Measurements from ENCODE around the gene FSCN2.

The FSCN2 gene

GRCh38 chr17:81489998-81490992 is 37.9 kb upstream of the FSCN2 start:
- DNase-seq, result no peak

GRCh38 chr17:81491181-81491581 is 37.0 kb upstream of the FSCN2 start:
- DNase-seq, result no peak

- DNase-seq, result no peak
These were observed 36.4 kb upstream of the FSCN2 start for GRCh38 chr17:81491761-81492160.

GRCh38 chr17:81492202-81492601 is 36.0 kb upstream of the FSCN2 start:
- no peak for DNase-seq

- no peak for DNase-seq
These were observed 35.5 kb upstream of the FSCN2 start for GRCh38 chr17:81492706-81493105.

GRCh38 chr17:81493198-81494038 is 34.8 kb upstream of the FSCN2 start:
- DNase-seq, result no peak

GRCh38 chr17:81494626-81495377 is 33.4 kb upstream of the FSCN2 start:
- no peak for DNase-seq

- no peak for DNase-seq
These were observed 29.1 kb upstream of the FSCN2 start for GRCh38 chr17:81498953-81499600.

- no peak for DNase-seq
These were observed 28.6 kb upstream of the FSCN2 start for GRCh38 chr17:81499601-81499970.

GRCh38 chr17:81500047-81500446 is 28.1 kb upstream of the FSCN2 start:
- no peak for DNase-seq

GRCh38 chr17:81502471-81503017 is 25.6 kb upstream of the FSCN2 start:
- DNase-seq, result no peak

- DNase-seq, result no peak
These were observed 24.6 kb upstream of the FSCN2 start for GRCh38 chr17:81503619-81504018.

- DNase-seq, result no peak
These were observed 19.5 kb upstream of the FSCN2 start for GRCh38 chr17:81508639-81509206.

- DNase-seq, result peak; percentile 16 to 48
These were observed 18.8 kb upstream of the FSCN2 start for GRCh38 chr17:81509207-81509971.

GRCh38 chr17:81509972-81510784 is 18.0 kb upstream of the FSCN2 start:
- no peak for DNase-seq

GRCh38 chr17:81510785-81511553 is 17.2 kb upstream of the FSCN2 start:
- DNase-seq, result peak; percentile 29 to 50

GRCh38 chr17:81511554-81511803 is 16.7 kb upstream of the FSCN2 start:
- DNase-seq, result no peak

GRCh38 chr17:81511804-81512561 is 16.2 kb upstream of the FSCN2 start:
- DNase-seq, result peak in 1 of 2 donors; percentile 23

All from CD4-positive, alpha-beta T cell treated with Interleukin-1 beta for 1 hour (primary cell).